ENCODE results near the gene PCDHB16.
"Not testable (repeated sequence)": the region's sequence is repeated elsewhere in the genome, so short reads cannot be mapped to it uniquely, and the experiment has no call there.

Gene PCDHB16

GRCh38 chr5:141172381-141173204 is 9.6 kb upstream of the PCDHB16 start, which contains the start of gene PCDHB7:
PCDHB7 (plus strand) TSS chr5:141172644; CDS start chr5:141172836, 192 bp downstream.
- peak in 1 of 2 donors; percentile 2 for DNase-seq
- H3K23ac ChIP-seq (ENCODE audit: low read length): no peak within 1 kb of the TSS
- H3K9me3 ChIP-seq (ENCODE audit: insufficient read depth, low read depth, low read length): peaks cover 2% of the 10 kb centered on the region
- H3K18ac ChIP-seq (ENCODE audit: low read length): no peak within 1 kb of the TSS
- H2AFZ ChIP-seq (ENCODE audit: insufficient read depth, low read length, poor library complexity): no peak within 1 kb of the TSS
- H3K79me1 ChIP-seq (ENCODE audit: low read length): no peaks in the 10 kb centered on the region
- no peaks in the 10 kb centered on the region for H3K27me3 ChIP-seq (ENCODE audit: insufficient read depth, low read length)
- no peak within 1 kb of the TSS for H3K4me3 ChIP-seq (ENCODE audit: low read depth, low read length)
- H3K27ac ChIP-seq (ENCODE audit: low read depth, low read length): no peak within 1 kb of the TSS
- H2BK120ac ChIP-seq (ENCODE audit: insufficient read depth, low read length, poor library complexity): no peak within 1 kb of the TSS
- no peak within 1 kb of the TSS for H4K8ac ChIP-seq (ENCODE audit: low read depth, low read length)
- no peak within 1 kb of the TSS for H2BK12ac ChIP-seq (ENCODE audit: low read length)
- H3K79me2 ChIP-seq (ENCODE audit: control insufficient read depth, insufficient read depth, low read length, poor library complexity): no peaks in the 10 kb centered on the region
- WGBS (ENCODE audit: extremely low coverage, insufficient coverage, insufficient read length): no CpG with 5 or more reads among the region's 20 CpGs
- no peak within 1 kb of the TSS for H4K12ac ChIP-seq (ENCODE audit: low read depth, low read length)
- H3K4me2 ChIP-seq (ENCODE audit: low read length): no peak within 1 kb of the TSS
- no peak within 1 kb of the TSS for H3K14ac ChIP-seq (ENCODE audit: low read length)
- H3K36me3 ChIP-seq (ENCODE audit: control insufficient read depth in 1 of 2, insufficient read depth in 2 of 2, low read length in 2 of 2): no peaks in the 10 kb centered on the region
- H3K9ac ChIP-seq (ENCODE audit: low read length): no peak within 1 kb of the TSS
- H2AK5ac ChIP-seq (ENCODE audit: low read length): no peak within 1 kb of the TSS
- no peak within 1 kb of the TSS for H3K4ac ChIP-seq (ENCODE audit: low read depth, low read length)
- H4K91ac ChIP-seq (ENCODE audit: low read depth, low read length): no peak within 1 kb of the TSS
- H3K4me1 ChIP-seq (ENCODE audit: control insufficient read depth in 1 of 2, insufficient read depth in 2 of 2, low read length in 2 of 2): no peaks in the 10 kb centered on the region
- H2BK5ac ChIP-seq (ENCODE audit: low read depth, low read length, poor library complexity): no peak within 1 kb of the TSS

- H2BK5ac ChIP-seq (ENCODE audit: low read depth, low read length, poor library complexity); DNase-seq; H3K4me2 ChIP-seq (ENCODE audit: low read length); H3K4ac ChIP-seq (ENCODE audit: low read depth, low read length); H3K27ac ChIP-seq (ENCODE audit: low read depth, low read length); H3K9me3 ChIP-seq (ENCODE audit: insufficient read depth, low read depth, low read length); H3K36me3 ChIP-seq (ENCODE audit: control insufficient read depth in 1 of 2, insufficient read depth in 2 of 2, low read length in 2 of 2); H3K18ac ChIP-seq (ENCODE audit: low read length); H3K4me3 ChIP-seq (ENCODE audit: low read depth, low read length); H3K27me3 ChIP-seq (ENCODE audit: insufficient read depth, low read length); H4K12ac ChIP-seq (ENCODE audit: low read depth, low read length); H3K9ac ChIP-seq (ENCODE audit: low read length); H4K8ac ChIP-seq (ENCODE audit: low read depth, low read length); H3K79me1 ChIP-seq (ENCODE audit: low read length); H3K23ac ChIP-seq (ENCODE audit: low read length); H2AFZ ChIP-seq (ENCODE audit: insufficient read depth, low read length, poor library complexity); H2BK120ac ChIP-seq (ENCODE audit: insufficient read depth, low read length, poor library complexity); H2AK5ac ChIP-seq (ENCODE audit: low read length); H3K14ac ChIP-seq (ENCODE audit: low read length); H3K4me1 ChIP-seq (ENCODE audit: control insufficient read depth in 1 of 2, insufficient read depth in 2 of 2, low read length in 2 of 2); H4K91ac ChIP-seq (ENCODE audit: low read depth, low read length); H2BK12ac ChIP-seq (ENCODE audit: low read length); H3K79me2 ChIP-seq (ENCODE audit: control insufficient read depth, insufficient read depth, low read length, poor library complexity): not testable (repeated sequence)
- WGBS (ENCODE audit: extremely low coverage, insufficient coverage, insufficient read length): no CpG with 5 or more reads among the region's 79 CpGs
These were observed 7.7 kb upstream of the PCDHB16 start for GRCh38 chr5:141174291-141175104.

- Histone ChIP-seq H4K12ac (ENCODE audit: low read depth, low read length) (no peak overlapping the region), H4K91ac (ENCODE audit: low read depth, low read length) (no peak overlapping the region), H3K23ac (ENCODE audit: low read length) (no peak overlapping the region), H3K14ac (ENCODE audit: low read length) (no peak overlapping the region), H3K79me1 (ENCODE audit: low read length) (no peaks in the 10 kb centered on the region), H3K79me2 (ENCODE audit: control insufficient read depth, insufficient read depth, low read length, poor library complexity) (no peaks in the 10 kb centered on the region), H3K36me3 (ENCODE audit: control insufficient read depth in 1 of 2, insufficient read depth in 2 of 2, low read length in 2 of 2) (no peaks in the 10 kb centered on the region), H3K4me1 (ENCODE audit: control insufficient read depth in 1 of 2, insufficient read depth in 2 of 2, low read length in 2 of 2) (no peaks in the 10 kb centered on the region), H2BK5ac (ENCODE audit: low read depth, low read length, poor library complexity) (no peak overlapping the region), H2BK12ac (ENCODE audit: low read length) (no peak overlapping the region), H4K8ac (ENCODE audit: low read depth, low read length) (no peak overlapping the region), H2BK120ac (ENCODE audit: insufficient read depth, low read length, poor library complexity) (no peak overlapping the region), H3K4ac (ENCODE audit: low read depth, low read length) (no peak overlapping the region), H2AK5ac (ENCODE audit: low read length) (no peak overlapping the region), H3K4me3 (ENCODE audit: low read depth, low read length) (no peak overlapping the region), H3K18ac (ENCODE audit: low read length) (no peak overlapping the region), H3K9me3 (ENCODE audit: insufficient read depth, low read depth, low read length) (peaks cover 2% of the 10 kb centered on the region), H2AFZ (ENCODE audit: insufficient read depth, low read length, poor library complexity) (no peak overlapping the region), H3K27me3 (ENCODE audit: insufficient read depth, low read length) (no peaks in the 10 kb centered on the region), H3K9ac (ENCODE audit: low read length) (no peak overlapping the region), H3K4me2 (ENCODE audit: low read length) (no peak overlapping the region), H3K27ac (ENCODE audit: low read depth, low read length) (no peak overlapping the region)
- DNase-seq: no peak
- no CpG with 5 or more reads among the region's 1 CpG for WGBS (ENCODE audit: extremely low coverage, insufficient coverage, insufficient read length)
These were observed 6.3 kb upstream of the PCDHB16 start for GRCh38 chr5:141175933-141176332.

GRCh38 chr5:141177577-141178191 is 4.5 kb upstream of the PCDHB16 start, which contains the start of gene PCDHB8:
PCDHB8 (plus strand) TSS chr5:141177790; CDS start chr5:141178035, 245 bp downstream.
- not testable (repeated sequence) for H3K4me2 ChIP-seq (ENCODE audit: low read length); H3K4me3 ChIP-seq (ENCODE audit: low read depth, low read length); H4K12ac ChIP-seq (ENCODE audit: low read depth, low read length); H3K14ac ChIP-seq (ENCODE audit: low read length); H2BK120ac ChIP-seq (ENCODE audit: insufficient read depth, low read length, poor library complexity); H3K4me1 ChIP-seq (ENCODE audit: control insufficient read depth in 1 of 2, insufficient read depth in 2 of 2, low read length in 2 of 2); H3K18ac ChIP-seq (ENCODE audit: low read length); H3K27ac ChIP-seq (ENCODE audit: low read depth, low read length); H4K8ac ChIP-seq (ENCODE audit: low read depth, low read length); DNase-seq; H3K4ac ChIP-seq (ENCODE audit: low read depth, low read length); H3K27me3 ChIP-seq (ENCODE audit: insufficient read depth, low read length); H3K79me2 ChIP-seq (ENCODE audit: control insufficient read depth, insufficient read depth, low read length, poor library complexity); H2AK5ac ChIP-seq (ENCODE audit: low read length); H3K36me3 ChIP-seq (ENCODE audit: control insufficient read depth in 1 of 2, insufficient read depth in 2 of 2, low read length in 2 of 2); H3K79me1 ChIP-seq (ENCODE audit: low read length); H3K9ac ChIP-seq (ENCODE audit: low read length); H3K23ac ChIP-seq (ENCODE audit: low read length); H4K91ac ChIP-seq (ENCODE audit: low read depth, low read length); H2AFZ ChIP-seq (ENCODE audit: insufficient read depth, low read length, poor library complexity); H2BK5ac ChIP-seq (ENCODE audit: low read depth, low read length, poor library complexity); H3K9me3 ChIP-seq (ENCODE audit: insufficient read depth, low read depth, low read length); H2BK12ac ChIP-seq (ENCODE audit: low read length)
- no CpG with 5 or more reads among the region's 18 CpGs for WGBS (ENCODE audit: extremely low coverage, insufficient coverage, insufficient read length)

All from trophoblast cell (in vitro differentiated cells and primary cell).